Iris pigment epithelial cell (primary cell): Measurements from ENCODE around the gene CAP1.
"Not testable (repeated sequence)": the region's sequence is repeated elsewhere in the genome, so short reads cannot be mapped to it uniquely, and the experiment has no call there.

Source experiments
- DNase-seq: peaks from one replicate; pipeline ENCODE4 v3.0.0-alpha.2; 2011; ENCODE audit warnings: low read depth

Gene CAP1, protein sequence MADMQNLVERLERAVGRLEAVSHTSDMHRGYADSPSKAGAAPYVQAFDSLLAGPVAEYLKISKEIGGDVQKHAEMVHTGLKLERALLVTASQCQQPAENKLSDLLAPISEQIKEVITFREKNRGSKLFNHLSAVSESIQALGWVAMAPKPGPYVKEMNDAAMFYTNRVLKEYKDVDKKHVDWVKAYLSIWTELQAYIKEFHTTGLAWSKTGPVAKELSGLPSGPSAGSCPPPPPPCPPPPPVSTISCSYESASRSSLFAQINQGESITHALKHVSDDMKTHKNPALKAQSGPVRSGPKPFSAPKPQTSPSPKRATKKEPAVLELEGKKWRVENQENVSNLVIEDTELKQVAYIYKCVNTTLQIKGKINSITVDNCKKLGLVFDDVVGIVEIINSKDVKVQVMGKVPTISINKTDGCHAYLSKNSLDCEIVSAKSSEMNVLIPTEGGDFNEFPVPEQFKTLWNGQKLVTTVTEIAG

GRCh38 chr1:40040511-40041465, at the start of gene CAP1:
Gene CAP1 (plus strand): TSS chr1:40040729. CDS start chr1:40059347, 18,618 bp downstream.
- peak; percentile 99 for DNase-seq

DNA sequence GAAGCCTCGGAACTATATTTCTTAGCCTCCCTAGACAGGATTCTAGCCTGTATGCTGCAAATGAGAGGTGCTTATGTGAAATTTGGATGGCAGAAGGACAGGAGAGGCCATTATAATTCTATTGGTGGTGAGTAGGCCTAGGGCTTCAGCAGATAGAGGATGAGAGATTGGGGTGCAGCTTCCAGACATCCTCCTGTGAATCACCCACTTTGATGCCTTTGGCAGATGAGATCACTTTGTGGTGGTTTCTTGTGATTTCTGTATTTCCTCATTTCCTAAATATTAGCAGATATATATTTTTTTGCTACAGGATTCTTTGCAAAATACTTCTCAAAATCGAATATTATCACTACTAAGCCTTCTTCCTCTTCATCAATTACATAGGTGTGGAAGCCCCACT, 48.3 kb upstream of the CAP1 start:
- peak; percentile 68 for DNase-seq

- no peak for DNase-seq
These were observed 47.6 kb upstream of the CAP1 start for GRCh38 chr1:39992888-39993287.

DNA sequence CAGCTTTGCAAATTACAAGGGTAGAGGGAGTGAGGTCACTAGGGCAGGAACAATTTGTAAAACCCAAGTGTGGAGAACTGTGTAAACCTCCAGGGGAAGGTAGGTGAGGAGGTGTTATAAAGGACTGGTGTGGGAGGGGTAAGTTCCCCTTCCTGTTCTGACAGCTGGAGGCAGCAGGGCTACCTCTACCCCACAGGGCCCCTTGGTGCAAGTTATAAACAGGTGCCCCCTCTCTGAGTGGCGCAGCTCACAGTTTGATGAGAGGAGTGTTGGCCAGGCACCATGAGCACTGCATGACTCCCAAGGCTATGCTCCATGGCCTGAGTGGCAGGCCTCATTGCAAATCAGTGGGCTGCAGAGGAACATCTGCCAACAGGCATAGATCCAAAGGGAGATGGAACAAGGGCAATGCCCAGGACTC, 44.5 kb upstream of the CAP1 start:
- no peak for DNase-seq

GRCh38 chr1:39996396-39997004, 44.0 kb upstream of the CAP1 start:
- no peak for DNase-seq

GRCh38 chr1:40001456-40001855, 39.1 kb upstream of the CAP1 start:
- no peak for DNase-seq

DNA sequence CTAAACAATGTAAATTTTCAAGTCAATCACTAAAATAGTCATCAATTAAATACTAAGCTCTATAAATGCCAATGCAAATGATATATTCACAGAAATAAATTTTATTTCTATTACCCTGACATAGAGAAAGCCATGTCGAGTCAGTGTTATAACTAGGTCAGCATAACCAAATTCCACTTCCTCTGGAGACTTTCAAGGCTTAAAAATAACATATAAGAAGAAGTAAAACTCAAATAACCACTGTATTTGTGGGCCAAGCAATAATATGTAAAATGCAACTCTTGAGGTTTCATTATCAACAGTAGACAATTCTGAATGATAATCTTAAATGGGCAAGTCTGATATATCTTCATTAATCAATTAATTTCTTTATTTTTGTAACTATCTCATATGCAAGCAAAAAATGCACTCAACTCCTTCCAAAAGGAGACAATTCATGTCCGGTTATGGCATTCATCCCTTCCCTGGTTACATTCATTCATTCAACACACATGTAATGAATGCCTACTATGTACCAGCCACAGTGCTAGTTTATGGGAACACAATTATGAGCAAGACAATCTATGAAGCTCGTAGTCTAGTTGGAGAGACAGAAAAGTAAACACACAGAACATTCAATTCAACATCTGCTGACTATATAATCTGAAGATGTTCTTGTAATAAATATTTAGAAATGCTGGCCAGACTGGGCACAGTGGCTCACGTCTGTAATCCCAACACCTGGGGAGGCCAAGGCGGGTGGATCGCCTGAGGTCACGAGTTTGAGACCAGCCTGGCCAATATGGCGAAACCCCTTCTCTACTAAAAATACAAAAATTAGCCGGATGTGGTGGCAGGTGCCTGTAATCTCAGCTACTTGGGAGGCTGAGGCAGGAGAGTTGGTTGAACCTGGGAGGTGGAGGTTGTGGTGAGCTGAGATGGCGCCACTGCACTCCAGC, 37.1 kb upstream of the CAP1 start:
- DNase-seq, result no peak

DNA sequence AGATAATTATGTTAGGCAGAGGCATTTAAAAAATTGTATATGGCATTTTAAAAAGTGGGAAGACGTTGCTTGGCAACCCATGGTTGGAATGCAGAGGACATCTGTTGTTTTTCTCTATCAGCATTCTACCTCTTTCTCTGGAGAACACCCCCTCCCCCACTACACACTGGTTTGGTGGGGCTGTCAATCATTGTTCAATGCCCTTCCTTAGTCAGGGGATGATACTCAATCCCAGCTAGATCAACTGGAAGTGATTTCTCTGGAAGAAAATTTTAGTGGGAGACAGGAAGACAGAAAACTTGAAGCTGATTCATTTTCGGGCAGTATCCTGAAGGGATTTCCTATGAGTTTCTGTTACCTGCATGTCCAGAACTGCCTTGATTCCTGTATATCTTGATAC, 35.7 kb upstream of the CAP1 start:
- no peak for DNase-seq

DNA sequence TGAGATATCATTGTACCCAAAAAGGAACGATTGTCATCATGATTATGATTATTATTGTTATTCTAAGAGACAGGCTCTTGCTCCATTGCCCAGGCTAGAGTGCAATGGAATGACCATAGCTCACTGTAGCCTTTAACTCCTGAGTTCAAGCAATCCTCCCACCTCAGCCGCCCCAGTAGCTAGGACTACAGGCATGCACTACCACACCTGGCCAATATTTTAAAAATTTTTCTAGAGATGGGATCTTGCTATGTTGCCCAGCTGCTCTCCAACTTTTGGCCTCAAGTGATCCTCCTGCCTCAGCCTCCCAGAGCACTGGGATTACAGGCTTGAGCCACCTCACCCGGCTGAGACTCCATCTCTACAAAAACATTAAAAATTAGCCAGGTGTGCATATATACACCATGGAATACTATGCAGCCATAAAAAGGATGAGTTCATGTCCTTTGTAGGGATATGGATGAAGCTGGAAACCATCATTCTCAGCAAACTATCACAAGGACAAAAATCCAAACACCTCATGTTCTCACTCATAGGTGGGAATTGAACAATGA, 33.0 kb upstream of the CAP1 start:
- DNase-seq, result not testable (repeated sequence)

DNA sequence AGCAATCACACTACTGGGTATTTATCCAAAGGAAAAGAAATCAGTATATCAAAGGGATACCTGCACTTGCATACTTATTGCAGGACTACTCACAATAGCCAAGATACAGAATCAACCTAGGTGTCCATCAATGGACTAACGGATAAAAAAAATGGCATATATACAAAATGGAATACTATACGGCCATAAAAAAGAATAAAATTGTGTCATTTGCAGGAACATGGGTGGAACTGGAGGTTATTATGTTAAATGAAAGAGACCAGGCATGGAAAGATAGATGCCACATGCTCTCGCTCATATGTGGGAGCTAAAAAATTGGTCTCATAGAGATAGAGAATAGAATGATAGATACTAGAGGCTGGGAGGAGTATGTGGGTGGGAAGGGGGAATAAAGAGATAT, 29.3 kb upstream of the CAP1 start:
- DNase-seq, result no peak

DNA sequence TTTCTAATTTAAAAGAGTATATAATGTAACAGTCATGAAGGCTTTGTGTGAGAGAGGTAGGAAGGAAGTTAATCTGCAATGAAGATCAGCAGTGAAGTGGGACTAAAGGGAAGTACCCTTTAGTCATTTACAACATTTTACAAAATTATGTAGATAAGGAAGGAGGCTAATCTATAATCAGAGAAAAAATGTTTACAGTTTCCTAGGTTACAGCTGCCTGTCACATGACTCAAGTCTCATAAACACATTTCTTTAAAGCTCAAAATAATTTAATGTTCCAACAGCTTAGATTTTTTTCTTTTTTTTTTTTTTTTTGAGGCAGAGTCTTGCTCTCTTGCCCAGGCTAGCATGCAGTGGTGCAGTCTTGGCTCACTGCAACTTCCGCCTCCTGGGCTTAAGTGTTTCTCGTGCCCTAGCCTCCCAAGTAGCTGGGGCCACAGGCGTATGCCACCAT, 26.2 kb upstream of the CAP1 start:
- no peak for DNase-seq

- peak; percentile 94 for DNase-seq
These were observed 25.5 kb upstream of the CAP1 start for GRCh38 chr1:40014812-40015594.

GRCh38 chr1:40017951-40018575, 22.5 kb upstream of the CAP1 start:
- DNase-seq, result no peak

DNA sequence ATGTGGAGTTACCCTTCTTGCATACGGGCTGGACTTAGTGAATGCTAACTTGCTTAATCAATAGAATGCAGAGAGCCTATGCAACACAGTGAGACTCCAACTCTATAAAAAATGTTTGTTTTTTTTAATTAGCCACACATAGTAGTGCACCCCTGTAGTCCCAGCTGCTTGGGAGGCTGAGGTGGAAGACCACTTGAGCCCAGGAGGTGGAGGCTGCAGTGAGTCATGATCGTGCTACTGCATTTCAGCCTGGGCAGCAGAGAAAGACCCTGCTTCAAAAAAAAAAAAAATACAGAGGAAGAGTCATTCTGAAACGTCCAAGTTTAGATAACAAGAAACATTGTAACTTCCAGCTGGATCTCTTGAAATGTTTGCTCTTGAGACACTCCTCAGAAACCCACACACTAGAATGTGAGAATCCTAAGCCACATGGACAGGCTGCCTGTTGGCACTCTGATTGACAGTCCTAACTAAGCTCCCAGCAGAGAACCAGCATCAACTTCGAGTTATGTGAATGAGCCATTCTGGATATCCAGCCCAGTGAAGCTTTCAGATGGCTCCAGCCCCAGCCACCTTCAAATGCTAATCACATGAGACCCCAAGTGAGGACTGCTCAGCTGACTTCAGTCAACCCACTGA, 20.0 kb upstream of the CAP1 start:
- no peak for DNase-seq

GRCh38 chr1:40023379-40023944, 17.1 kb upstream of the CAP1 start:
- no peak for DNase-seq

DNA sequence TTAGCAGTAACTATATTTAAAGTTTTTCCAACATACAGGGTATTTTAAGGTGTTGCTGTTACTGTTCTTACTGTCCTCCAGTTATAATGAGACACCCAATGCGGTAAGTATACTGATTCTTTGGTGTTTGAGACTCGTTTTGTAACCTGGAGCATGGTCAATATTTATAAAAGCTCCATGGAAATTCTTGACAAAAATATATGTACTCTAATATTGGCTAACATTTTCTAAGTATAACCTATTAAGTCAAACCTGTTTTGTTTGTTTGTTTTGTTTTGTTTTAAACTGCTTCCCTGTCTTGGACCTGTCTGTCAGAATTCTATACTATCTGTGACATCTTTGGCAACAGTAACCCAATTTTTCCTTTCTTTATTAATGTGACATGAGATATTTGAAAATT, 15.9 kb upstream of the CAP1 start:
- DNase-seq, result no peak

DNA sequence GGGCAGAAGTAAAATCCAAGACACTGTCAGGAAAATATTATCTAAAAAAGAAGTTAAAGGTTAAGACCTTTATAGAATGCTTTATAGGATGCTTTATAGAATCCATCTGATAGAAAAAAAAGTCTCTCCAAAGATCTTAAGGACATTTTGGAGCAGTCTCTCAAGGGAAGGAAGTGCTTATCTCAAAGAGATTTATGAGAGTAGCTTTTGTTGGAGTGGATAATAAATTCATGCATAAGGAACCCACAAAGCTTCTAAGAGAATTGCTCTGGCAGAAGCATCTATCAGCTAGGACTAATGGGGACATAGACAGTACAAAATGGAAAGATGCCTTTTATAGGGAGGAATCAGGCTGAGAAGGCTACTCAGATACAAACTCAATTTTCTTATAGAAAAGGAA, 12.9 kb upstream of the CAP1 start:
- no peak for DNase-seq

- no peak for DNase-seq
These were observed 10.9 kb upstream of the CAP1 start for GRCh38 chr1:40029608-40030007.
